Immature natural killer cell (primary cell): ENCODE results near the gene ARL8B. TPM values are rescaled to one million over a fixed set of nuclear protein-coding genes. Genes with fewer than 3 reads are reported as not detected.
"Not testable (repeated sequence)": the region's sequence is repeated elsewhere in the genome, so short reads cannot be mapped to it uniquely, and the experiment has no call there.

ENCODE experiments used
- DNase-seq, 3 donors: peaks; one replicate each; pipeline ENCODE4 v3.0.0; 2022; ENCODE audit warnings: mixed read lengths in 1 of 3
- H3K27ac Mint-ChIP-seq, 6 donors: one replicate each; pipeline ENCODE4 v1.8.0; 2020; ENCODE audit warnings: mixed read lengths in 6 of 6, mild to moderate bottlenecking in 5 of 6, inconsistent platforms in 4 of 6, moderate library complexity in 3 of 6
- H3K27me3 Mint-ChIP-seq, 3 donors: one replicate each; pipeline ENCODE4 v1.8.0; 2020 to 2021; ENCODE audit warnings: low read depth in 3 of 3, mild to moderate bottlenecking in 3 of 3, mixed read lengths in 3 of 3, moderate library complexity in 3 of 3, inconsistent platforms in 1 of 3
- H3K36me3 Mint-ChIP-seq, 3 donors: one replicate each; pipeline ENCODE4 v1.8.0; 2020; ENCODE audit warnings: mixed read lengths in 3 of 3, inconsistent platforms in 2 of 3, mild to moderate bottlenecking in 2 of 3
- H3K4me1 Mint-ChIP-seq, 2 donors: one replicate each; pipeline ENCODE4 v1.8.0; 2020; ENCODE audit warnings: inconsistent platforms in 2 of 2, mild to moderate bottlenecking in 2 of 2, mixed read lengths in 2 of 2, moderate library complexity in 1 of 2
- H3K4me3 Mint-ChIP-seq, 5 donors: one replicate each; pipeline ENCODE4 v1.8.0; 2020; ENCODE audit warnings: mild to moderate bottlenecking in 5 of 5, mixed read lengths in 5 of 5, inconsistent platforms in 3 of 5, moderate library complexity in 3 of 5
- H3K9me3 Mint-ChIP-seq, 6 donors: one replicate each; pipeline ENCODE4 v1.8.0; 2020; ENCODE audit warnings: mild to moderate bottlenecking in 6 of 6, mixed read lengths in 6 of 6, inconsistent platforms in 4 of 6, moderate library complexity in 3 of 6
- polyA plus RNA-seq, 3 donors: library from polyadenylated mRNA; unstranded; fragments of 300-500 nt; fragmentation: Illumina TruSeq; gene quantifications; one replicate each; pipeline ENCODE4 v1.2.3, GENCODE V29; 2021

Gene ARL8B
- polyA plus RNA-seq, 3 donors from 2014 or later: 37.7 to 63.4 (median 39.4) TPM

DNA sequence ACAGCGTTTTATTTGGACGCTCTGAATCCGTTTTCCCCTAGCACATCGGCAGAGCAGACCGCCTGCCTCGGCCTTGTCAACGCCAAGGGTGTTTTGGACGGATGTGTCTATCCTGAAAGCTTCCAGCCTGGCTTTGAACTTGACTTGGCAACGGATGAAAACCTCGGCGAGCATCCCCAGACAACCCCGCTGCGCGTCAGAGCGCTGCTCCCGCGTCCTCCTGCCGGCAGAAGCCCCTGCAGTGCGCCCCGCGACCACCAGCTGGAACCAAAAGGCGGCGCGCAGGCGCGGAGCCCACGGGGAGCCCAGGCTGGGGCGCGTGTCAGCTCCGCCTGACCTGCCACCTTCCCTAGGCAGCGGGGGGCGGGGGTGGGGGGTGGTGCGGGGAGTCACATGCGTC, 26.2 kb upstream of the ARL8B start:
- DNase-seq: no peak
- no peaks in the 10 kb centered on the region for H3K9me3 Mint-ChIP-seq
- H3K27me3 Mint-ChIP-seq: peaks cover 0 to 20% (median 12%) of the 10 kb centered on the region in 3 donors
- no peak overlapping the region for H3K4me3 Mint-ChIP-seq
- no peaks in the 10 kb centered on the region for H3K4me1 Mint-ChIP-seq
- no peak overlapping the region for H3K27ac Mint-ChIP-seq
- no peaks in the 10 kb centered on the region for H3K36me3 Mint-ChIP-seq

DNA sequence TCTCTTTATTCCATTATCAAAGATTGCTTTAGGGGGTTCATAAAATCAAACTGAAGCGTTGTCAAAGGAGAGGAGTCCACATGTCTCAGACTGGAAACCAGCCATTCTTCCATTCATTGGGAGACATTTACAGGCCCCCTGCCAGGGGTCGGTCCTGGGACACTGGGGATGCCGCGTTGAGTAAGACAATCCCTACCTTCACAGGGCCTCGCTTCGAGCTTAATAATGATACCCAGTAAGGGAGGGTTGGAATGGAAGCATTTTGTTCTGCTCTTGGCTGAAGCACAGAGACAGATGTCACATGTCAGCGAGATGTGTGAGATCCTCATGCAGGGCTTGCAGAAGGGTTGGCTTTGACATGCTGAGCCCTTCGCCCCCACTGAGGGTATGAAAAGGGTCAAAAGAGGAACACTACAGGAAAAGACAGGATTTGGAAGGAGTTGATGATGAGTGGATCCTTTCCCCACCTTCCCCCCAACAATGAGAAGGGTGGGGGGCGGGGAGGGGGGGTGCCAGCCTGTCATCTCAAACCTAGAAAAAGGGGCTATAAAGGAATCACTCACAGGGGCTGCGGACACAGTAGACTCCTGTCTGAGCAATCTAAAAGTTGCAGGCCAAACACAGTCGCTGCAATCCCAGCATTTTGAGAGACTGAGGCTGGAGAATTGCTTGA, 25.6 kb upstream of the ARL8B start:
- Mint-ChIP-seq H3K4me3 (no peak overlapping the region), H3K9me3 (no peaks in the 10 kb centered on the region), H3K27ac (no peak overlapping the region), H3K27me3 (peaks cover 0 to 20% (median 12%) of the 10 kb centered on the region in 3 donors), H3K36me3 (no peaks in the 10 kb centered on the region), H3K4me1 (no peaks in the 10 kb centered on the region)
- DNase-seq: no peak

DNA sequence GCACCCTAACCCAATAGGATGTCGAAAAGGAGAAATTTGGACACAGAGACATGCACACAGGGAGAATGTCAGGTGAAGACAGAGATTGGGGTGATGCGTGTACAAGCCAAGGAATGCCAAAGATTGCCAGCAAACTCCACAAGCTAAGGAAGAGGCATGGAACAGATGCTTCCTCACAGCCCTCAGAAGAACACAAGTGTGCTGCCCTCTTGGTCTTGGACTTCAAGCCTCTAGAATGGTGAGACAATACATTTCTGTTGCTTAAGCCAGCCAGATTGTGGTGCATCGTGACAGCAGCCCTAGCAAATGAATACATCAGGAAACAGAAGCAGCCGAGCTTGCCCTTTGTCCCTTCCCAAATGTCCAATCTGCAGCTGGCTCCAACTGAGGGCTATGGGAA, 23.7 kb upstream of the ARL8B start:
- Mint-ChIP-seq H3K4me1 (no peaks in the 10 kb centered on the region), H3K9me3 (no peaks in the 10 kb centered on the region), H3K27me3 (peaks cover 0 to 20% (median 9%) of the 10 kb centered on the region in 3 donors), H3K27ac (no peak overlapping the region), H3K36me3 (no peaks in the 10 kb centered on the region), H3K4me3 (no peak overlapping the region)
- DNase-seq: no peak

DNA sequence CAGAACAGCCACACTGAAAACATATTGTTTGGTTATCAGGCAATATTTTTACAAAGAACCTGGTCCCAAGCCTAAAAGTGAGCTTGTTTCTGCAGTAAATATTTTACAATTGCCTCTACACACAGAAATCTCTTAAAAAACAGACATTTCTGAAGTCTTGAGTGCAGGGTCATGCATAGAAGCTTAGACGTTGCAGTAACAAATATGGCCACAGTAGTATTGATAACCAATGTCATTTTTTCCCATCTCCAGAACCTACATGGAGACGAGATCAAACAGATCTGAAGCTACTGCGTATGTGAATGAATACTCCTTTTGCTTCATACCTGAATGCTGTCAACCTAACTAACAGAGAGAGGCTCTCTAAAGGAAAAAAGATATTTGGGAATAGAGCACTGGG, 19.6 kb upstream of the ARL8B start:
- no peaks in the 10 kb centered on the region for H3K36me3 Mint-ChIP-seq
- no peak overlapping the region for H3K27ac Mint-ChIP-seq
- no peaks in the 10 kb centered on the region for H3K4me1 Mint-ChIP-seq
- no peaks in the 10 kb centered on the region for H3K9me3 Mint-ChIP-seq
- peaks cover 0 to 7% (median 5%) of the 10 kb centered on the region in 3 donors for H3K27me3 Mint-ChIP-seq
- no peak for DNase-seq
- no peak overlapping the region for H3K4me3 Mint-ChIP-seq

DNA sequence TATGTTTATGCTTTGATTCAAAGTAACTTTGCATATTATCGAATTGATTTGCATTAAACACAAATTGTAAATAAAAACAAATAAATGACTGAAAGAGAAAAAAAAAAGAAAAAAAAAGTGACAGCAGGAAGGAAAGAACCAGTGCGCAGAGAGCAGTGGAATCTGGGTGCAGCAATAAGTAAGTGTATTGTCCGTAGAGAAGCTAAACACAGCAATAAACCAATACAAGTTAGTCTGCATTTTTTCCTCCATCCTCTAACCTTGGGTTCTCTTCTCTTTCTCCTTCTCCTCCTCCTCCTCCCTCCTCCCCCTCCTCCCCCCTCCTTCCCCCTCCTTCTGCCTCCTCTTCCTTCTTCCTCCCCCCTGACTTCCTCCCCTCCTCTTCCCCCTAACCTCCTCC, 18.3 kb upstream of the ARL8B start:
- DNase-seq: no peak
- Mint-ChIP-seq H3K27me3 (peaks cover 0 to 5% (median 5%) of the 10 kb centered on the region in 3 donors), H3K36me3 (no peaks in the 10 kb centered on the region), H3K27ac (no peak overlapping the region), H3K4me1 (no peaks in the 10 kb centered on the region), H3K9me3 (no peaks in the 10 kb centered on the region), H3K4me3 (no peak overlapping the region)

DNA sequence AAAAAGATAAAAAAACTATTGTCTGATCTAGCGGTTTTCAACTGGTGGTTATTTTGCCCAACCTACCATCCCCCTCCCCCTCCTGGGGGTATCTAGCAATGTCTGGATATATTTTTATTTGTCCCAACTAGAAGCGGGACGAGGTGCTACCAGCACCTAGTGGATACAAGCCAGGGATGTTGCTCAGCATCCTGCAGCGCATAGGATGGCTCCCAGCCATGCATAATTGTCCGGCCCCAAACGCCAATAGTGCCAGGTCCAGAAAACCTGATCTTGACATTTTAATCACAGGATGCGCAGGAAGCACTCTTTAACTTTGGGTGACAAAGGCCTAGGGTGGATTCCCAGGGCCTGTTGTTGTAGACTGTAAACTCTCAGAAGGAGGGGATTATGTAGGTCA, 17.0 kb upstream of the ARL8B start:
- H3K9me3 Mint-ChIP-seq: no peaks in the 10 kb centered on the region
- H3K27me3 Mint-ChIP-seq: peaks cover 0 to 7% (median 0%) of the 10 kb centered on the region in 3 donors
- H3K36me3 Mint-ChIP-seq: no peaks in the 10 kb centered on the region
- DNase-seq: no peak
- H3K27ac Mint-ChIP-seq: no peak overlapping the region
- no peaks in the 10 kb centered on the region for H3K4me1 Mint-ChIP-seq
- no peak overlapping the region for H3K4me3 Mint-ChIP-seq

DNA sequence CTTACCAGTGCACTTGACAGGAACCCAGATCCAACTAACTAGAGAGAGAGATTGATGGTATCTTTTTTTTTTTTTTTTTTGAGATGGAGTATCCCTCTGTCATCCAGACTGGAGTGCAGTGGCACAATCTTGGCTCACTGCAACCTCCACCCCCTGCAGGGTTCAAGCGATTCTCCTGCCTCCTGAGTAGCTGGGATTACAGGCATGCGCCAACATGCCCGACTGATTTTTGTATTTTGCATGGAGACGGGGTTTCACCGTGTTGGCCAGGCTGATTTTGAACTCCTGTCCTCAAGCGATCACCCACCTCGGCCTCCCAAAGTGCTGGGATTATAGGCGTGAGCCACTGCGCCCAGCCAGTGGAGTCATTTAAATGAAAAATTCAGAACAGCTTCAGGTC, 15.7 kb upstream of the ARL8B start:
- H3K4me1 Mint-ChIP-seq, H3K36me3 Mint-ChIP-seq, H3K27me3 Mint-ChIP-seq, H3K9me3 Mint-ChIP-seq, H3K27ac Mint-ChIP-seq, DNase-seq, H3K4me3 Mint-ChIP-seq: not testable (repeated sequence)

DNA sequence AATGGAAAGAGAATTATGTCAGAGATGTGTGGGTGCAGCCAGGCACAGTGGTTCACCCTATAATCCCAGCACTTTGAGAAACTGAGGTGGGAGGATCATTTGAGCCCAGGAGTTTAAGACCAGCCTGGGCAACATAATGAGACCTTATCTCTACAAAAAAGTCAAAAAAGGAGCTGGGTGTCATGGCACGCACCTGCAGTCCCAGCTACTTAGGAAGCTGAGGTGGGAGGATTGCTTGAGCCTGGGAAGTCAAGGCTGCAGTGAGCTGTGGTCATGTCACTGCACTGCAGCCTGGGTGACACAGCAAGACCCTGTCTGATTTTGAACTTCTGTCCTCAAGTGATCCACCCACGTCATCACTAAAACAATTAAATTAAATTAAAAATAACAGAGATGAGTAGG, 15.2 kb upstream of the ARL8B start:
- not testable (repeated sequence) for H3K36me3 Mint-ChIP-seq, H3K27me3 Mint-ChIP-seq

DNA sequence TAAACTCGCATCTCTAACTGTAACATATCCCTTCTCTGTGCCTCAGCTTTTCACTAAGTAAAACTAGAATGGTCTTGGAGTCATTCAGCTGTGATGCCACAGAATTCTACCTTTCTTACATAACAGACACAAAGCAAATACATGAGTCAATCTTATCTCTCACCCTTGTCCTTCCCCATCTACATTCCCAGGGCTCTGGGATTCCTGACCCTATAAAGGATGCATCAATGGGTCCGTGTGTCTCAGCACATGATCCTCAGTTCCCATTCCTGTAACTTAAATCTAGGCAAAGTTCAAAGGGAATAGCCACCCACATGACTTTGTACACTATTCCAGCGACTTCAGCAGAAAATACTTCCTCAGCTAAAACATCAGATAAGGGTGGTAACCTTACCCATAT, 11.8 kb upstream of the ARL8B start:
- Mint-ChIP-seq H3K27me3 (peaks cover 0 to 4% (median 4%) of the 10 kb centered on the region in 3 donors), H3K4me1 (no peaks in the 10 kb centered on the region), H3K36me3 (no peaks in the 10 kb centered on the region), H3K9me3 (no peaks in the 10 kb centered on the region), H3K27ac (no peak overlapping the region), H3K4me3 (no peak overlapping the region)
- no peak for DNase-seq

More for the DNA sequence above, 15.2 kb upstream of the ARL8B start:
- not testable (repeated sequence) for H3K27ac Mint-ChIP-seq, DNase-seq, H3K9me3 Mint-ChIP-seq, H3K4me1 Mint-ChIP-seq, H3K4me3 Mint-ChIP-seq

DNA sequence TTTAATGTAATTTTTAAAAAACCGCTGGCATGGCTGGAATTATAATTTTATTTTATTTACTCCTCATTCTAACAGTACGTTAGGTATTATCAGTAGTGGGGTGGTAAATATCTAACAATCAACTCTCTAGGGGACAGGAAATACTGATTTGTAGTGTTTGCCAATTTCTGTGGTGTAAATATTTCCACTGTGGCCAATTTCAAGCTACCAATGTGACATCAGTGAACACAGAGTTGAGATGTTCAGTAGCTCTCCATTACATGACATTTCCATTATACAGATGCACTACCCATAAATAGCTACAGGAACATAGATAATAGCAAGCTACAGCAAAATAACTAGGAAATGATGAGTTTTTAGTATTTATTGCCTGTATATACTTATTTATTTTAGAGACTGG, 10.0 kb upstream of the ARL8B start:
- Mint-ChIP-seq H3K36me3 (no peaks in the 10 kb centered on the region), H3K9me3 (no peaks in the 10 kb centered on the region), H3K4me3 (no peak overlapping the region), H3K27ac (no peak overlapping the region), H3K4me1 (no peaks in the 10 kb centered on the region), H3K27me3 (peaks cover 0 to 4% (median 4%) of the 10 kb centered on the region in 3 donors)
- no peak for DNase-seq

DNA sequence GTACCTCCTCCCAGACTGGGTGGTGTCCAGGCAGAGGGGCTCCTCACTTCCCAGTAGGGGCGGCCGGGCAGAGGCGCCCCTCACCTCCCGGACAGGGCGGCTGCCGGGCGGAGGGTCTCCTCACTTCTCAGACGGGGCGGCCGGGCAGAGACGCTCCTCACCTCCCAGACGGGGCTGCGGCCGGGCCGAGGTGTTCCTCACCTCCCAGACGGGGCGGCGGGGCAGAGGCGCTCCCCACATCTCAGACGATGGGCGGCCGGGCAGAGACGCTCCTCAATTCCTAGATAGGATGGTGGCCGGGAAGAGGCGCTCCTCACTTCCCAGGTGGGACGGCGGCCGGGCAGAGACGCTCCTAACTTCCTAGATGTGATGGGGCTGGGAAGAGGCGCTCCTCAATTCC, 8.4 kb upstream of the ARL8B start:
- not testable (repeated sequence) for H3K27ac Mint-ChIP-seq, H3K4me3 Mint-ChIP-seq, H3K36me3 Mint-ChIP-seq

DNA sequence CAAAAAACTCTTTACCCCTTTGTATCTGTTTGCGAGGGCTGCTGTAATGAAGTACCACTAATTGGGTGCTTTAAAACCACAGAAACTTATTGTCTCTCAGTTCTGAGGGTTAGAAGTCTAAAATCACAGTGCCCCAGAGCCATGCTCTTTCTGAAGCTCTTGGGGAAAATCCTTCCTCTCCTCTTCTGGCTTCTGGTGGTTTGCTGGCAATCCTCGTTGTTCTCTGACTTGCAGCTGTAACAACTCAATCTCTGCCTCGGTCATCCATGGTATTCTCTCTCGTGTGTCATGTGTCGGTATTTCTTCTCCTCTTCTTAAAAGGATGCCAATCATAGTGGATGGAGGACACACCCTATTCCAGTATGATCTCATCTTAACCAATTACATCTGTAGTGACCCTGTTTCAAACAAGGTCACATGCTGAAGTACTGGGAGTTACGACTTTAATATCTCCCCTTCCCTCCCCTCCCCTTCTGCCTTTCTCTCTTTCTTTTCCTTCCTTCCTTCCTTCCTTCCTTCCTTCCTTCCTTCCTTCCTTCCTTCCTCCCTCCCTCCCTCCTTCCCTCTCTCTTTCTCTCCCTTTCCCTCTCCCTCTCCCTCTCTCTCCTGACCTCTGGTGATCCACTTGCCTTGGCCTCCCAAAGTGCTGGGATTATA, 6.5 kb upstream of the ARL8B start:
- DNase-seq: no peak
- Mint-ChIP-seq H3K36me3 (no peaks in the 10 kb centered on the region), H3K27me3 (peaks cover 0 to 1% (median 0%) of the 10 kb centered on the region in 3 donors), H3K4me1 (no peaks in the 10 kb centered on the region), H3K4me3 (no peak overlapping the region), H3K27ac (no peak overlapping the region), H3K9me3 (no peaks in the 10 kb centered on the region)

More for the DNA sequence above, 8.4 kb upstream of the ARL8B start:
- DNase-seq, H3K4me1 Mint-ChIP-seq, H3K9me3 Mint-ChIP-seq, H3K27me3 Mint-ChIP-seq: not testable (repeated sequence)

DNA sequence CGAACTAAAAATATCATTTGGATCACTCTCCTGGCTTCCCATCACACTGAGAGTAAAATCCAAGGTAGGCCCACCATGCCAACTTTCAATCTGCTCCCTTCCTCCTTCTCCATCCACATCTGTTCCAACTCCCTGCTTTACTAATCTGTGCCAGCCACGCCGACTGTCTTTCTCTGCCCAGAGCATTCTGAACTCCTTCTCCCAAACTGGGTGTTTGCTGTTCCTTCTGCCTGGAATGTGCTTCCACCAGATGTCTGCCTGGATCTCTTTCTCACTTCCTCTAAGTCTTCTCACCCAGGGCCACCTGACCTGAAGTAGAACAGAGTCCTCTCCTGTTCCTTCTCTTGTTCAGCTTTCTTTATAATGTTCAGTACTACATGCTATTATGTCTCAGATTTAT, 5.6 kb upstream of the ARL8B start:
- DNase-seq: no peak
- H3K27ac Mint-ChIP-seq: peak overlapping the region in 1 of 6 donors; percentile 12
- no peaks in the 10 kb centered on the region for H3K36me3 Mint-ChIP-seq
- peaks cover 0 to 1% (median 0%) of the 10 kb centered on the region in 3 donors for H3K27me3 Mint-ChIP-seq
- H3K9me3 Mint-ChIP-seq: no peaks in the 10 kb centered on the region
- no peaks in the 10 kb centered on the region for H3K4me1 Mint-ChIP-seq
- H3K4me3 Mint-ChIP-seq: no peak overlapping the region

DNA sequence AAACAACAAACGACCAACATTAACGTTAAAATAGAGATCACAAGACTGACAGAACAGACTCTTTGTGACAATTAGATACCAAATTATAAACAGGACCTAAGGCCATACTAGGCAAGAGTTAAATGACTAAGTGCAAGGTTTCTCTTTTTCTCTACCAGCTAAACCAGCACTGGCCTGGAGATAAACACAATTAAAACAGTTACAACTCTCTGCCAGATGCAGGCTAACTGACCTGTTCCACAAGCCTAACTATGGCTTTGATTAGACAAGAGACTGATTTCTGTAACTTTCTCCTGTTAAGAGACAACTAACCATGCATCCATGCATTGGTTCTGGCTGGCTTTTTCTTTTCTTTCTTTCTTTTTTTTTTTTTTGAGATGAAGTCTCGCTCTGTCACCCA, 1.6 kb upstream of the ARL8B start:
- Mint-ChIP-seq H3K36me3 (no peaks in the 10 kb centered on the region), H3K4me3 (no peak overlapping the region), H3K9me3 (no peaks in the 10 kb centered on the region), H3K27me3 (peaks cover 5 to 15% (median 5%) of the 10 kb centered on the region in 3 donors), H3K4me1 (peaks cover 33 to 36% of the 10 kb centered on the region in 2 donors), H3K27ac (no peak overlapping the region)
- no peak for DNase-seq
